Measurements from ENCODE around the gene CCL15. TPM values are rescaled to one million over a fixed set of nuclear protein-coding genes. Genes with fewer than 3 reads are reported as not detected.
"Not testable (repeated sequence)": the region's sequence is repeated elsewhere in the genome, so short reads cannot be mapped to it uniquely, and the experiment has no call there.

CCL15 gene
- polyA plus RNA-seq, 12 donors, result 0.43 TPM; not detected in 11

DNA sequence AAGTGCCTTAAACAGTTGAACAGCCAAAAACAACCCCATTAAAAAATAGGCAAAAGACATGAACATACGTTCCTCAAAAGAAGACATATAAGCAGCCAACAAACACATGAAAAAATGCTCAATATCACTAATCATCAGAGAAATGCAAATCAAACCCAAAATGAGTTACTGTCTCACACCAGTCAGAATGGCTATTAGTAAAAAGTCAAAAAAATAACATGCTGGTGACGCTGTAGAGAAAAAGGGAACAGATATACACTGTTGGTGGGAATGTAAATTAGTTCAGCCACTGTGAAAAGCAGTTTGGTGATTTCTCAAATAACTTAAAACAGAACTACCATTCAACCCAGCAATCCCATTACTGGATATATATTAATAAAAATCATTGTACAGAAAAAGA lies 6.0 kb downstream of the CCL15 start:
- DNase-seq, result not testable (repeated sequence)

- no peak for DNase-seq
Measured at GRCh38 chr17:35991075-35991474, 10.3 kb downstream of the CCL15 start.

DNA sequence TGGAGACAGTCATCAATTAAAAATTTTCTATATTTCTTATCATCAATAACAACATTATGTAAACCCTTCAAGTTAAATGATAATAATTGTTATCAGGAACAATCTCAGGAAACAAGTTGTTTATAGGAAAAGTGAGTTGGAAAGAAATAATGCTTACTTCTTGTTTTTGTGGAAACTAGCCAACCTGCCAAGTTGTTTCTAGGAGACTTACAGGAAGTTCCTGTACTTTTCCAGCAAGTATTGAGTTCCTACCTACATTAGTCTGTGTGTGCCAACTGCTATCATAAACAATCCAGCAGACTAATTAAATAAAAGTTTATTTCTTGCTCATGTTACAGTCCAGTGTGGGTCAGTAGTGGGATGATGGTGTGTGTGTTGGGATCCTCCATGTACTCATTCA lies 13.2 kb downstream of the CCL15 start:
- no peak for DNase-seq

- no peak for DNase-seq
Measured at GRCh38 chr17:35986643-35987042, 14.7 kb downstream of the CCL15 start, which contains the start of gene CCL14. Gene CCL14, minus strand, starts transcription at chr17:35986729. Its CDS starts 80 bp downstream, at chr17:35986649.

DNA sequence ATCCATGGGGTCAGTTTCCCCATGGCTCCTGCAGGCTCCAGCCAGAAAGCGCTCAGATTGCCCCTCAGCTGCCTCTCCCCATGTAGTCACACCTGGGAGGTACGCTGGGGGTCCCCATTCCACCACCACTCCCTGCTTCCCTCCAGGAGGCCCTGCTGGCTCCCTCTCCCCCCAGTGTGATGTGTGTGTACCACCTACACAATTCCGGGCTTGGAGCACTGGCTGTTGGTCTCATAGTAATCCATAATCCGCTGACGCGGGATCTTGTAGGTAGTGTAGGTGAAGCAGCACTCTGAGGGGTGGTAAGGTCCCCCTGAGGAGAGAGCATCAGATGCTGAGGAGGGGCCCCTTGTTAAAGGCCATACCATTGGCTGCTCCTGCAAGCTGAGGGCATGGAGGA lies 17.2 kb downstream of the CCL15 start:
- no peak for DNase-seq

DNA sequence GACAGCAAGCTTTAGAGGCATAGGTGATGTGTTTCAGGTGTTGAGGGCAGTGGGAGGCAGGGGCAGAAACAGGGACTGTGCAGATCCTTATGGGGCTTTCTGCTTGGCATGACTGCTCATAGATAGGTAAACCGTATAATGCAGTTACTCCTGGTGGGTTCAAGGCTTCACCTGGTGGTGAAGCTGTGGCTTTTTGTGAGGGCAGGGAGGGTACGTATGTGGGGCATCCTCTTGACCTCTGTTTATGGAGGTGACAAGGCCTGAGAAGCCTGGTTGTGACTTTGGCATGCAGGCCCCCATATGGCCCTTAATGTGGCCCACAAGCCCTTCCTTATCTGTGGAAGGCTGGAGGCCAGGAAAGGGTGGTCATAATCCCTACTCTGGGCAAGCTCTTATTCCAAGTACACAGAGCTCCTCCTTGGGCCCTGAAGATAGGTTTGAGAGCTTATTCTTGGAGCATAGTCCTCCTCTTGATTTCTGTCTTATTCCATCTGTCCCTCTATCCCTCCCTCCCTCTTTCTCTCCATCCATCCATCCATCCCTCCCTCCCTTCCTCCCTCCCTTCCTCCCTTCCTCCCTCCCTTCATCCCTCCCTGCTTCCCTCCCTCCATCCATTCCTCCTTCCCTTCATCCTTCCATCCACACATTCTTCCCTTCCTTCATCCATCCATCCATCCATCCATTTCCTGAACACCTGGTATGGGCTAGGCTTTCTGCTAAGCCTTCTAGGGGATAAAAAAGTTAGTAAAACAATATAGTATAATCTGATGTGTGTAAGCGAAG lies 18.8 kb downstream of the CCL15 start:
- DNase-seq, result no peak

- DNase-seq, result no peak
Measured at GRCh38 chr17:35981908-35982330, 19.4 kb downstream of the CCL15 start.

- DNase-seq, result no peak
Measured at GRCh38 chr17:35981246-35981645, 20.1 kb downstream of the CCL15 start, which contains the start of gene CCL16. Gene CCL16, minus strand, starts transcription at chr17:35981497. Its CDS starts 77 bp downstream, at chr17:35981420.

DNA sequence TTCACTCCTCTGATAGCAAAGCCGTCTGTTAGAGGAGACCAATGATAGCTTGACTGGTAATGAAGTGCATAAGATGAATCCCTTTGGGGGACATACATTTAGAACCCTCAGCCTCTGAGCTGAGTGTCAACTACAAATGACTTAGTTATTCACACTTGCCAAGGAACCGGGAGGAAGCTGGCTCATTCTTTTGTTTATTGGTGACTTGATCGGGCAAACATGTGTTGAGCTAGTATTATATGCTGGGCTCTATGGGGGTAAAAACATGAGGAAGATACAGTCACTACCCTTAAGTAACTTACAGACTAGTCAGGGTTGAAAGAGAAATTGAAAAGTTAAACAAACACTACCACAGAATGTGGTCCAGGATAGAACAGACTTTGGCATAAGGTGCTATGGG lies 23.0 kb downstream of the CCL15 start:
- no peak for DNase-seq

DNA sequence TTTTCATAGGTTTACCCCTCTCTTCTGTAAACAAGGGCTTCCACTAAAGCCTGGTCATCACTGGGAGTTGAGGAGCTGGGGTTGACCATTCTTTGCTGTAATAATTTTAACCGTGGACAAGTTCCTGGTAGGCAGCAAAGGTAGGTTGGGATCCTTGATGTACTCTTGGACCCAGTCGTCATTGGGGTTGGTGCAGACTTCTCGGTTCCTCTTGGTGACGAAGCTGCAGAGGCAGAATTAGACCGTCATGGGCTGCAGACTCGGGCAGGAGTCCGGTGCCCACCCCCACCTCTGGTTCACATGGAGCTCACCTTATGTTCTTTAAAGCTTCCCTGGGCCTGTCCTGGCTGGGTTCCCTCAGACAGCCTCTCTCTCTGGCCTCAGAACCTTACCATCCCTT lies 23.8 kb downstream of the CCL15 start:
- DNase-seq, result no peak

- no peak for DNase-seq
Measured at GRCh38 chr17:35973333-35974260, 27.8 kb downstream of the CCL15 start.

GRCh38 chr17:35972945-35973332 lies 28.4 kb downstream of the CCL15 start:
- DNase-seq, result no peak

GRCh38 chr17:35972535-35972934 lies 28.8 kb downstream of the CCL15 start:
- no peak for DNase-seq

- DNase-seq, result no peak
Measured at GRCh38 chr17:35972066-35972465, 29.3 kb downstream of the CCL15 start.

DNA sequence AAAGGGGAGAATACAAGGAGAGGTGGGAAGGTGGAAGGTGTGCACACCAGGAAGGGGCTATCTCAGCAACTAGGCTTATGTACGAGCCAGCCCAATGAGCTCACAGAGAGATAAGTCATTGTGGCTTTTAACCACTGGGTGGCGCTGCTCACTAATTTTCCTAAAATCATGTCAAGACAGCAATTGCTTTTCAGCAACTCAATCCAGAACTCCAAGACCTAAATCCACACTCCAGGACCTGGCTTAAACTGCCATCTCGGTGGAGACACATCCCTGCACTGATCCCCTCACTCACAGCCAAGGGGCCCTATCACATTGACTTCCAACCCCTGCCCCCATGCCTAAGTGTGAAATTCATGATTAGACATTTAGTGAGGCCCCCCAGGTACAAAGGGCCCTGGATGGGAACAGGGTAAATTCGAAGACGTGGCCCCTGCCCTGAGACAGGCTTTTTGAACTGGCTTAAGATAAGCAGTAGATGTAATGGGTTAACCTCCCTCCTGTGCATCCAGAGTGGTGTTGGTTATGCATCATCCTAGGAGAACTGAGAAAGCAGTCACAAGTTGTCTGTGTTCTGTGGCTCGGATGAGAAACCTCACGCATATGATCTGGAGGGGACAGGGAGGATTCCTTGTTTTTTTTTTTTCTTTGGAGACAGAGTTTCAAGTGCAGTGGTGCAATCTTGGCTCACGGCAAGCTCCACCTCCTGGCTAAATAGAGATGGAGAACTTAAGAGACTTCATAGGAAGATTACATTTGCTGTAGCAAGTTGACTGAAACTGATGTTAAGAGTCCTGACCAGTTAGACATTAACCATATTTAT lies 31.6 kb downstream of the CCL15 start:
- DNase-seq, result peak; percentile 80

DNA sequence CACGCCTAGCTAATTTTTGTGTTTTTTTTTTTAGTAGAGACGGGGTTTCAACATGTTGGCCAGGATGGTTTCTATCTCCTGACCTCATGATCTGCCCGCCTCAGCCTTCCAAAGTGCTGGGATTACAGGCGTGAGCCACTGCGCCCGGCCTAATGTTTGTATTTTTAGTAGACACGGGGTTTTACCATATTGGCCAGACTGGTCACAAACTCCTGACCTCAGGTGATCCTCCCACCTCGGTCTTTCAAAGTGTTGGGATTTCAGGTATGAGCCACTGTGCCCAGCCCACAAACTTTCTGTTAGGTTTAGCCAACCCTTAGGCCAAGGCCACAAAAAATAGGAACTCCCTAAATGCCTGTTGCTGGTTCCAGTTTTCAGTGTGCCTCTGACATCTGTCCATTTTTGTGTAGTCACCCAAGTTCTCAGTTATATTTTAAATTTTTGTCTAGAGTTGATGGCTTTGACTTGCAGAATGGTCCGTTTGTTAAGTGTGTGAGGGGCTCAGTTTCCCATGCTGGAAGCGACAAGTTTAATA lies 32.8 kb downstream of the CCL15 start:
- DNase-seq, result no peak

- DNase-seq, result no peak
Measured at GRCh38 chr17:35965272-35965671, 36.1 kb downstream of the CCL15 start.

DNA sequence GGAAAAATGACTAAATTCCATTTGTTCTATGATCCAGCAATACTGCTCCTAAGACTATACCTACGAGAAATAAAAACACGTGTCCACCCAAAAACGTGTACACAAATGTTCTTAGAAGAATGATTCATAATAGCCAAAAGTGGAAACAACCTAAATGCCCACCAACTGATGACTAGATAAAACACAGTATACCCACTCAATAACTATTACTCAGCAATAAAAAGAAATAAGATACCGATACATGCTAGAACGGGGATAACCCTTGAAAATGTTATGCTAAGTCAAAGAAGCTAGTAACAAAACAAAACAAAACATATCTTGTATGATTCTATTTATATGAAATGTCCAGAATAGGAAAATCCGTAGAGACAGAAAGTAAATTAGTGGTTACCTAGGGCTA lies 37.7 kb downstream of the CCL15 start:
- DNase-seq, result no peak

DNA sequence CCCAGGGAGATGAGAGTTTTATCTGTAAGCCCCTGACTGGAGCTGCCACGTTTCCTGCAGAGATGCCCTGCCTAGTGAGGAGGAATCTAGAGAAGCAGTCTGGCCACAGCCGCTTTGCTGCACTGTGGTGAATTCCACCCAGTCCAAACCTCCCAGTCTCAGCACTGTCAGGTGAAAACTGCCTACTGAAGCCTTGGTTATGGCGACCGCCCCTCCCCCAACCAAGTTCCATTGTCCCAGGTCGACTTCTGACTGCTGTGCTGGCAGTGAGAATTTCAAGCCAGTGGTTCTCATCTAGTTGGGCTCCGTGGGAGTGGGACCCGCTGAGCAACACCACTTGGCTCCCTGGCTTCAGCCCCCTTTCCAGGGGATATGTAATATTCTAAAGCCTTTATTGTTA lies 47.6 kb downstream of the CCL15 start:
- DNase-seq, result no peak

DNA sequence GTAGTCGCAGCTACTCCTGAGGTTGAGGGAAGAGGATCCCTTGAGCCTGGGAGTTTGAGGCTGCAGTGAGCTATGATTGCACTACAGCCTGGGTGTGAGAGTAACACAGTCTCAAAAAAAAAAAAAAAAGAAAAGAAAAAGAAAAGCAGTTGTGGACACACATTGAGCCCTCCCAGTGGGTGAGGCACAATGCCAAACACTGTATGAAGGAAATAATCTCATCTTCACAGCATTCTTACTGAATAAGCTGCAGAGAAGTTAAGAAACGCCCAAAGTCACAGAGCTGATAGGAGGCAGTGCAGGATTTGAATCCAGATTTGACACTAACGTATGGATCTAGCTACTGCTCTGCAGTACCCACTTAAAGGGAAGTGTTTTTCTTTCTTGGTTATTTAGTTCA lies 52.0 kb downstream of the CCL15 start:
- DNase-seq, result no peak

- DNase-seq, result no peak
Measured at GRCh38 chr17:35948092-35948491, 53.3 kb downstream of the CCL15 start.
